Hepatocyte (in vitro differentiated cells): ENCODE data around the gene PLCL2. TPM values are rescaled to one million over a fixed set of nuclear protein-coding genes. Genes with fewer than 3 reads are reported as not detected.
"Not testable (repeated sequence)": the region's sequence is repeated elsewhere in the genome, so short reads cannot be mapped to it uniquely, and the experiment has no call there.

Source experiments
- DNase-seq: peaks from one replicate; pipeline ENCODE4 v3.0.0-alpha.2; 2016; ENCODE audit warnings: low spot score
- H2AFZ ChIP-seq: fragments of 200-600 bp; sonication (generic); 2 replicates; pipeline ENCODE4 v1.6.0; 2016; ENCODE audit warnings: antibody characterized with exemption, mild to moderate bottlenecking
- H3K27ac ChIP-seq: fragments of 200-600 bp; sonication (generic); 2 replicates; pipeline ENCODE4 v1.5.1; 2016; ENCODE audit warnings: mild to moderate bottlenecking
- H3K27me3 ChIP-seq: fragments of 200-600 bp; sonication (generic); 2 replicates; pipeline ENCODE4 v1.6.1; 2016
- H3K36me3 ChIP-seq: fragments of 200-600 bp; sonication (generic); replicated peaks from 2 replicates; pipeline ENCODE4 v1.5.1; 2016; ENCODE audit warnings: low read depth; ENCODE audit not compliant: insufficient read depth
- H3K4me1 ChIP-seq: fragments of 200-600 bp; sonication (generic); 2 replicates; pipeline ENCODE4 v1.5.1; 2016; ENCODE audit warnings: mild to moderate bottlenecking, moderate library complexity; ENCODE audit not compliant: insufficient read depth
- H3K4me2 ChIP-seq: fragments of 200-600 bp; sonication (generic); 2 replicates; pipeline ENCODE4 v1.6.0; 2016
- H3K4me3 ChIP-seq: fragments of 200-600 bp; sonication (generic); 2 replicates; pipeline ENCODE4 v1.5.1; 2016; ENCODE audit warnings: mild to moderate bottlenecking
- H3K79me2 ChIP-seq: fragments of 200-600 bp; sonication (generic); 2 replicates; pipeline ENCODE4 v1.6.0; 2017; ENCODE audit warnings: mild to moderate bottlenecking
- H3K9me2 ChIP-seq: fragments of 200-600 bp; sonication (generic); replicated peaks from 2 replicates; pipeline ENCODE4 v1.6.0; 2017; ENCODE audit warnings: mild to moderate bottlenecking; ENCODE audit not compliant: insufficient read depth
- H3K9me3 ChIP-seq: fragments of 200-600 bp; sonication (generic); 2 replicates; pipeline ENCODE4 v1.5.1; 2016; ENCODE audit warnings: low read depth, mild to moderate bottlenecking
- H4K20me1 ChIP-seq: fragments of 200-600 bp; sonication (generic); 2 replicates; pipeline ENCODE4 v1.6.0; 2016; ENCODE audit warnings: mild to moderate bottlenecking; ENCODE audit not compliant: insufficient read depth, poor library complexity, severe bottlenecking
- CTCF ChIP-seq: fragments of 200-600 bp; sonication (generic); IDR thresholded peaks from 2 replicates; pipeline ENCODE4 v1.5.1; 2016; ENCODE audit warnings: antibody characterized with exemption, mild to moderate bottlenecking; ENCODE audit not compliant: poor library complexity
- EZH2 ChIP-seq: fragments of 200-600 bp; sonication (generic); IDR thresholded peaks from 2 replicates; pipeline ENCODE4 v1.6.1; 2016; ENCODE audit warnings: antibody characterized with exemption, mild to moderate bottlenecking, borderline replicate concordance
- EZH2phosphoT487 ChIP-seq: fragments of 200-600 bp; sonication (generic); IDR thresholded peaks from one replicate; pipeline ENCODE4 v1.6.1; 2018; ENCODE audit warnings: antibody characterized with exemption, mild to moderate bottlenecking, low read depth, moderate library complexity; ENCODE audit not compliant: unreplicated experiment, severe bottlenecking
- WGBS: methylation state at CpG from one replicate; pipeline ENCODE4 v1.1.6; 2016; ENCODE audit warnings: low lambda C conversion rate; ENCODE audit errors: missing lambda C conversion rate; 5-methylcytosine and 5-hydroxymethylcytosine counted together
- polyA plus RNA-seq: library from polyadenylated mRNA; unstranded; fragments of >200 nt; fragmentation: Nextera tagmentation; extraction: Ambion mirVana; gene quantifications from 2 replicates; pipeline ENCODE4 v1.2.1, GENCODE V29; 2016
- total RNA-seq: library from RNA; depleted of rRNA; stranded (reverse); fragments of >200 nt; gene quantifications from 2 replicates; pipeline ENCODE4 v1.2.3, GENCODE V29; 2014

The PLCL2 gene
- total and polyA plus RNA-seq, 2 experiments from 2014 or later, result 3.2 to 14.2 TPM

GRCh38 chr3:16950845-16951244 is 66.1 kb downstream of the PLCL2 start:
- no peak for DNase-seq
- 91% methylated on average over 1 of the region's 1 CpG for WGBS
- no peak overlapping the region for H3K4me2 ChIP-seq

GRCh38 chr3:16957852-16958251 is 73.1 kb downstream of the PLCL2 start:
- H3K9me2 ChIP-seq, H3K9me3 ChIP-seq, H3K79me2 ChIP-seq, H4K20me1 ChIP-seq, H3K4me2 ChIP-seq, H2AFZ ChIP-seq, H3K27ac ChIP-seq, H3K4me1 ChIP-seq, H3K4me3 ChIP-seq, H3K36me3 ChIP-seq, H3K27me3 ChIP-seq, DNase-seq: not testable (repeated sequence)
- 95% methylated on average over 3 of the region's 3 CpGs for WGBS

More at GRCh38 chr3:16950845-16951244, 66.1 kb downstream of the PLCL2 start:
- no peaks in the 10 kb centered on the region for H3K9me3 ChIP-seq
- H3K36me3 ChIP-seq, result no peaks in the 10 kb centered on the region
- H3K4me1 ChIP-seq, result no peaks in the 10 kb centered on the region
- H4K20me1 ChIP-seq, result no peaks in the 10 kb centered on the region
- no peak overlapping the region for H3K4me3 ChIP-seq
- TF ChIP-seq EZH2phosphoT487 (no peak), CTCF (no peak), EZH2 (no peak)
- no peak overlapping the region for H2AFZ ChIP-seq
- H3K9me2 ChIP-seq, result no peaks in the 10 kb centered on the region
- H3K79me2 ChIP-seq, result no peaks in the 10 kb centered on the region
- no peaks in the 10 kb centered on the region for H3K27me3 ChIP-seq
- H3K27ac ChIP-seq, result no peak overlapping the region

GRCh38 chr3:16960125-16960524 is 75.4 kb downstream of the PLCL2 start:
- no peak overlapping the region for H2AFZ ChIP-seq
- H3K9me2 ChIP-seq, result no peaks in the 10 kb centered on the region
- WGBS, result 91% methylated on average over 2 of the region's 2 CpGs
- H3K4me2 ChIP-seq, result no peak overlapping the region
- no peak for DNase-seq
- H3K4me3 ChIP-seq, result no peak overlapping the region
- TF ChIP-seq EZH2phosphoT487 (no peak), EZH2 (no peak), CTCF (no peak)
- H3K4me1 ChIP-seq, result no peaks in the 10 kb centered on the region
- no peak overlapping the region for H3K27ac ChIP-seq
- H3K79me2 ChIP-seq, result no peaks in the 10 kb centered on the region
- no peaks in the 10 kb centered on the region for H3K36me3 ChIP-seq
- no peaks in the 10 kb centered on the region for H3K27me3 ChIP-seq
- no peaks in the 10 kb centered on the region for H4K20me1 ChIP-seq
- H3K9me3 ChIP-seq, result no peaks in the 10 kb centered on the region

GRCh38 chr3:16961621-16962205 is 77.0 kb downstream of the PLCL2 start:
- H3K4me3 ChIP-seq, result no peak overlapping the region
- H3K4me2 ChIP-seq, result no peak overlapping the region
- no peaks in the 10 kb centered on the region for H3K27me3 ChIP-seq
- H2AFZ ChIP-seq, result no peak overlapping the region
- no peaks in the 10 kb centered on the region for H3K79me2 ChIP-seq
- no peaks in the 10 kb centered on the region for H3K4me1 ChIP-seq
- H3K36me3 ChIP-seq, result no peaks in the 10 kb centered on the region
- no peaks in the 10 kb centered on the region for H3K9me2 ChIP-seq
- no peak overlapping the region for H3K27ac ChIP-seq
- WGBS, result 74% methylated on average over 4 of the region's 4 CpGs
- no peak for DNase-seq
- H3K9me3 ChIP-seq, result peaks cover under 1% of the 10 kb centered on the region
- no peak for TF ChIP-seq EZH2
- TF ChIP-seq EZH2phosphoT487, result no peak
- TF ChIP-seq CTCF, result no peak
- H4K20me1 ChIP-seq, result no peaks in the 10 kb centered on the region
